Keratinocyte (primary cell): ENCODE data around the gene ACTG1.

Experiments used
- EZH2 ChIP-seq: IDR thresholded peaks from one replicate; pipeline ENCODE4 v1.6.1; 2012; ENCODE audit warnings: inconsistent platforms, mild to moderate bottlenecking, low read length, moderate library complexity
- TF ChIP-seq, protein P1 (sequence below), 3 experiments: IDR thresholded peaks in 1 of 3; conservative IDR thresholded peaks in 1 of 3; optimal IDR thresholded peaks in 1 of 3; 2 replicates in 2 of 3; 3 replicates in 1 of 3; pipeline versions ENCODE3 to v1.5.1; 2011; ENCODE audit warnings: low read length in 3 of 3, mild to moderate bottlenecking in 3 of 3, moderate library complexity in 2 of 3, control low read depth in 1 of 3, inconsistent platforms in 1 of 3; ENCODE audit not compliant: insufficient read depth in 2 of 3; ENCODE audit errors: extremely low read depth in 1 of 3

GRCh38 chr17:81486199-81486810 is 26.3 kb downstream of the ACTG1 start:
- TF ChIP-seq, protein P1, sequence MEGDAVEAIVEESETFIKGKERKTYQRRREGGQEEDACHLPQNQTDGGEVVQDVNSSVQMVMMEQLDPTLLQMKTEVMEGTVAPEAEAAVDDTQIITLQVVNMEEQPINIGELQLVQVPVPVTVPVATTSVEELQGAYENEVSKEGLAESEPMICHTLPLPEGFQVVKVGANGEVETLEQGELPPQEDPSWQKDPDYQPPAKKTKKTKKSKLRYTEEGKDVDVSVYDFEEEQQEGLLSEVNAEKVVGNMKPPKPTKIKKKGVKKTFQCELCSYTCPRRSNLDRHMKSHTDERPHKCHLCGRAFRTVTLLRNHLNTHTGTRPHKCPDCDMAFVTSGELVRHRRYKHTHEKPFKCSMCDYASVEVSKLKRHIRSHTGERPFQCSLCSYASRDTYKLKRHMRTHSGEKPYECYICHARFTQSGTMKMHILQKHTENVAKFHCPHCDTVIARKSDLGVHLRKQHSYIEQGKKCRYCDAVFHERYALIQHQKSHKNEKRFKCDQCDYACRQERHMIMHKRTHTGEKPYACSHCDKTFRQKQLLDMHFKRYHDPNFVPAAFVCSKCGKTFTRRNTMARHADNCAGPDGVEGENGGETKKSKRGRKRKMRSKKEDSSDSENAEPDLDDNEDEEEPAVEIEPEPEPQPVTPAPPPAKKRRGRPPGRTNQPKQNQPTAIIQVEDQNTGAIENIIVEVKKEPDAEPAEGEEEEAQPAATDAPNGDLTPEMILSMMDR (optimal IDR thresholded peaks at IDR 0.05 in 1 of 3, IDR thresholded peaks at IDR 0.05 in 1 of 3, conservative IDR thresholded peaks at IDR 0.05 in 1 of 3; ENCODE audit: extremely low read depth in 1 of 3, insufficient read depth in 2 of 3, low read length in 3 of 3), result no peak
- no peak for TF ChIP-seq EZH2
